Dermis blood vessel endothelial cell (primary cell): ENCODE results near the gene EIF4G1. TPM values are rescaled to one million over a fixed set of nuclear protein-coding genes. Genes with fewer than 3 reads are reported as not detected.

Source experiments
- DNase-seq: peaks from one replicate; pipeline ENCODE4 v3.0.0; 2010
- total RNA-seq: library from RNA; depleted of rRNA; stranded (reverse); fragments of >200 nt; gene quantifications from 2 replicates; pipeline ENCODE4 v1.2.3, GENCODE V29; 2014

Gene EIF4G1
- total RNA-seq, 1 donor from 2014 or later = 217 TPM

DNA sequence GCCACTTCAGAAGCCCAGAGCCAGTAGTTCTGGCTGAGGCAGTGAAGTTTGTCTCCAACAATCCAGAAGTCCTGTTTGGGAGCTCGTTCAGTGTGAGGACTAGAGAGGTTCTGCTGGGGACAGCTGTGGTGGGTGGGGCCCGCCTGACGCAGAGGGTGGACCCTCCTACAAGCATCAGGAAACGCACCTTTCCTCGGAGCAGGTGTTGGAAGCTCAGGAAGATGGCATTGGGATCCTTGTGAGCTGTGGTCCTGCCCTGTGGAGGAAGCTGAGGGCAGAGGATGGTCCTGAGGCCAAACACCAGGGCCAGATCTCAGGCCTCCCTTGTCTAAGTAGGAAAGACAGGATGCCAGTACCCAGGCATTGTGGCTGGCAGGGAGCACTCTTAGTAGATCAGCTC, 58.5 kb downstream of the EIF4G1 start:
- DNase-seq = no peak

DNA sequence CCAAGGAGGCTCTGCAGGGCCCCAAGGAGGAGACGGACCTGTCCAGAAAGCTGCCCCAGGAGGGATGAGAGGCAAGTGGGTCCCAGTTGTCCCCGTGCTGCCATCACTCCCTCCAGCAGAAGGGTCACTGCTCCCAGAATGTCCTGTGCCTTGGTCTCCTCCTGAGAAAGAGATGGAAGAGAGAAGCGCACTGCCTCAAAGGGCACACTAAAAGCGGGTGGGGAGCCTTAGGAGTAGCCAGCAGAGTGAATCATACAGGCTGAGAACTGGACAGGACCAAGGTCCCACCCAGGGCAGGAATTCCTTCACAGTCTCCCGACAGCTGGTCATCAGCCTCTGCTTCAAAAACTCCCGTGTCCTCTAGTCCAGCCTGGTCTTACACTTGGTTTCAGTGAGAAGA, 59.0 kb downstream of the EIF4G1 start:
- DNase-seq = no peak

DNA sequence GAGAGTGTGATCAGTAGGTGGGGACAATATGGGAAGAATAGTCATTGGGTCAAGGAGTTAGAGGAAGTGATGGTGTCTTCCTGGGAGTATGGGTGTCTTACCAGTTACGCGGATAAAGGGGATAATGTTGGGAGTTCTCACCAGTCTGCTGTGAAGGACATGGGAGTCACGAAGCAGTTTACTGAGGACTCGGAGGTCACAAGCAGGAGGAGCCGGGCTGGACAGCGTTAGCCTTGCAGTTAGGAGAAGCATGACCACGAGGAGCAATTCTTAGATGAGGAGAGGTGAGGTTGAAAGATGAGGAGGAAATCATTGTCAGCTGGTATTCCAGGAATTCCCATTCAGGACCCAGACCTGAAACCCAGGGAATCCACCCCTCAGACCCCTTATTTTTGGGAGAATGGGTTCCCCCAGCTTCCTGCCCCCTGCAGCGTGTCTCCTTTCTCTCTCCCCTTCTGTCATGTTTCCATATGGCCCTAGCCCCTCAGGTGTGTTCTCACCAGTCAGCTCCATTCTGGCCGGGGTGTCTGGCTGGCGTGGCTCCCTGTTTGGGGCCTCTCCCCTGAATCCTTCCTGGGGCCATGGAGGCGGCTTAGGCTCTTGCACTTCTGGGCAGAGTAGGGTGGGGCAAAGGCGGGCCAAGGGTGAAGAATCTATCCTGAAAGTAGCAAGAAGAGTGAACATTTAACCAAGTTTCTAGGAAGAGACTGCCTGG, 61.5 kb downstream of the EIF4G1 start:
- DNase-seq = no peak

DNA sequence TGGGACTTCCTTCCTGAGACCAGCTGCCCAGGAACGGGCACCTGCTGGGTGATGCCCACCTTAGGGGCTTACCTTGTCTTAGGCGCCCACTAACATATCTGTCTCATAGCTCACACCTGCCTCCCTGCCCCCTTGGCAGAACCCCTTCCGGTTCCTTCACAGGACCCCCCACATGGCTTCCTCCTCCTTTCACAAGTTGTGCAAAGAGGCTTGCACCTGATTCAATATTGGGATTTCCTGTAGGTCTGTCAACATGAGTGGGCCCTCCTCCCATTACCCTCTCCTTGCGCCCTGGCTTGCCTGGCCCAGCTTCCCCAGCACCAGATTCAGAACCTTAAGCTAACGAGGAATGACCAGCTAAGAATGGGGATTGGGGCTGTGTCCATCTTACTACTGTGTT, 63.0 kb downstream of the EIF4G1 start:
- no peak for DNase-seq

DNA sequence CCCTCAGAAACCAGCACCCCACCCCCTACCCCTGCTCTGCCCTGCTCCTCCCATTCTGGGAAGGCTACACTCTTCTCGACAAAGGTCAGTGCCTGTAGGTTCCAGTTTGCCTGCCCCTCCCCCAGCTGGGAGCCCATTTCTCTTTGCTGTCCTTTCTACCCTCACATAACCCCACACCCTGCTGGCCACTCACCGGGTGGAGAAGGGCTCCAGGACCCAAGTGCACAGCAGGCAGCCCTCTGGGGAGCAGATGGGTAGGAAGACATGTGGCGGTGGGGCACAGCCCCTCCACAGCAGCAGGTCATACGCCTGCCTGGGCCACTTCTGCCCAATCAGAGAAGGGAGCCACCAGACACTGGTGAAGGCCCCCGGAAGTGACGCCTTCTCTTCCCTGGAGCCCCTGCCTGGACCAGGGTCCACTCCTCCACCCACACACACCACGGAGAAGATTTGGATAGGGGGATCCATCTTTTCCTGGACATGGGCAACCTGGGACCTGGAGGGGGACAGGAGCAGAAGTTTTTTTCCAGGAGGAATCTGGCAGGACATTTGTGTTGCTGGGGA, 63.6 kb downstream of the EIF4G1 start, which contains the start of gene THPO:
Gene THPO (minus strand): TSS at position 326 of the 564 bp plus-strand sequence. CDS start 1,948 bp downstream, outside the sequence.
- DNase-seq = no peak

DNA sequence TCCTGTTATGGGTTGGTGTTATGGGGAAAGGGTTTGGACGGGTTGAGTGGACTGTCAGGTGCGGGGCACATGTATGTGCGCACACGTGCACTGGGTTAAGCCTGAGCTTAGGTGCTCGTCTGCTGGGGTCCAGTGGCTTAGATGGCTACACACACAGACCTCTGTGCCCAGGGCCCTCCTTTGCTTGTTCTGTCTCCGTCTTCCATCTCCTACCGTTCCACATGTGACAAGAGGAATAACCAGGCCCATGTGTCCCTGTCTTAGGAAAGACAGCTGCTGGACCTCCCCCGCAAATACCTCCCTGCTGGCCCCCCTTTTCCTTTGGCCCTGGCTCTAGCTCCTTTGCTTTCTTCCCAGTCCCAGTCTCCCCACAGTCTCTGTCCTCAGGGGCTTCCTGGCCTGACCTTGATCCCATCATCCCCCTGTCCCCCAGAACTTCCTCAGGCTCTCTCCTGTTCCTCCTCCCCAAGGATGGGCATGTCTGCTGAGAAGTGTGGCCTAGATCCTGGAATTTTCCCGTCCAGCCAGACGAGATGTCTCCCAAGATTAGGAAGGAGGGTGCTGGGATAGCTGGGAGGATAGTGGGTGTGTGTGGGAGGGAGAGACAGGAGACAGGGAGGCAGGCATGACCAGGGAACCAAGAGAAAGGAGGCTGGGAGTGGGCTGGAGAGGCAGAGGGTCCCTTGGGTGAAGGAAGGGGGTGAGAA, 64.4 kb downstream of the EIF4G1 start:
- DNase-seq = no peak

DNA sequence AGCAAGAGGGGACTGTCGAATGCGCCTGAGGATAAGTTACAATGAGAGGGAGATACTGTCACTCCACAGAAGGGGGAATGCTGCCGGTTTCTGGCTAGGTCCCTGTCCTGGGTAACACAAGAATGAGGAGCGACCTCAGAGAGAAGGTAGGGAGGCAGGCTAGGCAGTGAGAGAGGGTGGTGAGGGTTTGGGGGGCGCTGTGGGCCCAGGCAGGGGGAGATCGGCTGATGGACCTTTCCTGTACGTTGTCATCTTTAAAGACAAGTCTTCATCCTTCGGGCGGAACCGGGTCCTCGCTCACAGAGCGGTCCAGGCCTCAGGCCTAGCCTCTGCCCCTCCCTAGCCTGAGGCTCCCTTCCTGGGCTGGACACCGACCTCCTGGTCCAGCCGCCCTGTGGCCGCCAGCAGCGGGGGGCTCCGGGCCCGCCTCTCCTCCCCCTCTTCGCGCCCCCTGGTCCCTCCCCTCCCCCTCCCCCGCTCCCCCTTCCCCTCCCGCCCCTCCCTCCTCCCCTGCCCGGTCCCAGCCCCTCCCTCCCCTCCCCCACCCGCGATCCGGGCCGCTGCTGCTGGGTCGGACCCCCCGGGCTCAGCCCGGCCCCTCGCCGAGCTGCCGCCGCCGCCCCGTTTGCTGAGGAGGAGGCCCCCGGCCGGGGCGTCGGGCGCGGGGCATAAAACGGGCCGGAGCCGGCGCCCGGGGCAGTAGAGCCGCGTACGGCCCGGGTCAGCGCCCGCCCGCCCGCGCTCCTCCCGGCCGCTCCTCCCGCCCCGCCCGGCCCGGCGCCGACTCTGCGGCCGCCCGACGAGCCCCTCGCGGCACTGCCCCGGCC, 65.2 kb downstream of the EIF4G1 start, which contains the start of gene CHRD:
Gene CHRD (plus strand): TSS at position 697 of the 827 bp plus-strand sequence. CDS start 265 bp downstream, outside the sequence.
- no peak for DNase-seq

DNA sequence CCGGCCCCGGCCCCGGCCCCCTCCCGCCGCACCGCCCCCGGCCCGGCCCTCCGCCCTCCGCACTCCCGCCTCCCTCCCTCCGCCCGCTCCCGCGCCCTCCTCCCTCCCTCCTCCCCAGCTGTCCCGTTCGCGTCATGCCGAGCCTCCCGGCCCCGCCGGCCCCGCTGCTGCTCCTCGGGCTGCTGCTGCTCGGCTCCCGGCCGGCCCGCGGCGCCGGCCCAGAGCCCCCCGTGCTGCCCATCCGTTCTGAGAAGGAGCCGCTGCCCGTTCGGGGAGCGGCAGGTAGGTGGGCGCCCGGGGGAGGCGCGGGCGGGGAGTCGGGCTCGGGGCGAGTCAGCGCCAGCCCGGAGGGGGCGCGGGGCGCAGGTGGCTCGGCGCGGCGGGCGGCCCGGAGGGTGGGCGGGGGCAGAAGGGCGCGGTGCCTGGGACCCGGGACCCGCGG, 65.8 kb downstream of the EIF4G1 start:
- DNase-seq = peak; percentile 46

DNA sequence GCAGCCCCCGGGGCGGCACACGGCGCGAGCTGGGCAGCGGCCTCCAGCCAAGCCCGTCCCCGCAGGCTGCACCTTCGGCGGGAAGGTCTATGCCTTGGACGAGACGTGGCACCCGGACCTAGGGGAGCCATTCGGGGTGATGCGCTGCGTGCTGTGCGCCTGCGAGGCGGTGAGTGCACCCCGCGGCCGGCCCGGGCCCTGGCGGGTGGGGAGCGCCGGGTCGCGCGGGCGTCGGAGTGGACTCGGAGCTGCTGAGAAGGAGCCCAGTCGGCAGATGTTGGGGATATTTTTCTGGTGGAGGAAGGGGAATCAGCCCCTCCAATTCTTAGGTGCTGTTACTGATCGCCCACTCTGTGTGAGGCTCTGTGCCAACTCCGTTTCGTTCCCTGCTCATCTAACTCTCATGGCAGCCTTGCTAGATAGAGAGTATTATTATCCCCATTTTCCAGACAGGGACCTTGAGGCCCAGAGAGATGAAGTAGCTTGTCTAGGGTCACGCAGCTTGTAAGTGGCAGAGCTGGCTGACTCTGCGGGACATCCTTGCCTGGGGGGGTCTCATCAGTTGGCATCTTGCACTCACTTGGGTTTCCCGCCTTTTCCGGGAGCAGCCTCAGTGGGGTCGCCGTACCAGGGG, 66.3 kb downstream of the EIF4G1 start:
- DNase-seq = no peak

DNA sequence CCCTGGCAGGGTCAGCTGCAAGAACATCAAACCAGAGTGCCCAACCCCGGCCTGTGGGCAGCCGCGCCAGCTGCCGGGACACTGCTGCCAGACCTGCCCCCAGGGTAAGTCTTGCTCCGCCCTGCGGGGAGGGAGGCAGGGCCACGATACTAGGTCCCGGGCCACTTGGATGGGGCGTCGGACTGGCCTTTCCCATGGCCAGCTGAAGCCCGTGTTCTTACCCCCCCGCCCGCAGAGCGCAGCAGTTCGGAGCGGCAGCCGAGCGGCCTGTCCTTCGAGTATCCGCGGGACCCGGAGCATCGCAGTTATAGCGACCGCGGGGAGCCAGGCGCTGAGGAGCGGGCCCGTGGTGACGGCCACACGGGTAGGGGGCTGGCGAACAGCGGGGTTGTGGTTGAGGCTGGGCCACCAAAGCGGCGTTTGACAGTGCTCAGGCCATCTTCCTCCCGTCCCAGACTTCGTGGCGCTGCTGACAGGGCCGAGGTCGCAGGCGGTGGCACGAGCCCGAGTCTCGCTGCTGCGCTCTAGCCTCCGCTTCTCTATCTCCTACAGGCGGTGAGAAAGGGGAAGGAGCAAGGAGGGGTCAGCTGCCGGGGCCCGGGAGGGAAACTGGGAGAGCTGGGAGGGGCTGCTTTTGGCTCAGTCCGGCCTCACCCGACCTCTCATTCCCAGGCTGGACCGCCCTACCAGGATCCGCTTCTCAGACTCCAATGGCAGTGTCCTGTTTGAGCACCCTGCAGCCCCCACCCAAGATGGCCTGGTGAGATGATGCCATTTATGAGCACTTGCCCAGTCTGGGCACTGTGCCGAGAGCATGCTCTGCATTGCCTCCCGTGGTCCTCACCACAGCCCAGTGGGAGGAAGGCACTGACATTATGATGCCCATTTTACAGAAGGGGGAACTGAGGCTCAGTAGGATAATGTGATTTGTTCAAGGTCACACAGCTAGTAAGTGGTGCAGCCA, 67.1 kb downstream of the EIF4G1 start:
- DNase-seq = peak; percentile 14

DNA sequence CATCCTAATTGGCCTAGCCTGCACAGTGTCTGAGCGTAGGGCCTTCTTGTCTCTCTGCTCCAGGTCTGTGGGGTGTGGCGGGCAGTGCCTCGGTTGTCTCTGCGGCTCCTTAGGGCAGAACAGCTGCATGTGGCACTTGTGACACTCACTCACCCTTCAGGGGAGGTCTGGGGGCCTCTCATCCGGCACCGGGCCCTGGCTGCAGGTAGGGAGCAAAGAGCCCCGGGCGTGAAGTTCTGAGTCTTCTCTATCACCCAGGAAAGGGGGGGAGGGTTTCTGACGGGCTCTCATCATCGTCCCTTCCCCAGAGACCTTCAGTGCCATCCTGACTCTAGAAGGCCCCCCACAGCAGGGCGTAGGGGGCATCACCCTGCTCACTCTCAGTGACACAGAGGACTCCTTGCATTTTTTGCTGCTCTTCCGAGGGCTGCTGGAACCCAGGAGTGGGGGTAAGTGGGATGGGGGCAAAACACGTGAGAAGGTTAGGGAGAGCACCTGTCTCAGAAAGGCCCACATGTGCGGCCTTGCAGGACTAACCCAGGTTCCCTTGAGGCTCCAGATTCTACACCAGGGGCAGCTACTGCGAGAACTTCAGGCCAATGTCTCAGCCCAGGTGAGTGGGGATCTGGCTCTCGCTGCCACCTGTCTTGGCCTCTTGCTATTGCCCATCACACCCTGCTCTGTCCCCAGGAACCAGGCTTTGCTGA, 68.1 kb downstream of the EIF4G1 start:
- DNase-seq = no peak

DNA sequence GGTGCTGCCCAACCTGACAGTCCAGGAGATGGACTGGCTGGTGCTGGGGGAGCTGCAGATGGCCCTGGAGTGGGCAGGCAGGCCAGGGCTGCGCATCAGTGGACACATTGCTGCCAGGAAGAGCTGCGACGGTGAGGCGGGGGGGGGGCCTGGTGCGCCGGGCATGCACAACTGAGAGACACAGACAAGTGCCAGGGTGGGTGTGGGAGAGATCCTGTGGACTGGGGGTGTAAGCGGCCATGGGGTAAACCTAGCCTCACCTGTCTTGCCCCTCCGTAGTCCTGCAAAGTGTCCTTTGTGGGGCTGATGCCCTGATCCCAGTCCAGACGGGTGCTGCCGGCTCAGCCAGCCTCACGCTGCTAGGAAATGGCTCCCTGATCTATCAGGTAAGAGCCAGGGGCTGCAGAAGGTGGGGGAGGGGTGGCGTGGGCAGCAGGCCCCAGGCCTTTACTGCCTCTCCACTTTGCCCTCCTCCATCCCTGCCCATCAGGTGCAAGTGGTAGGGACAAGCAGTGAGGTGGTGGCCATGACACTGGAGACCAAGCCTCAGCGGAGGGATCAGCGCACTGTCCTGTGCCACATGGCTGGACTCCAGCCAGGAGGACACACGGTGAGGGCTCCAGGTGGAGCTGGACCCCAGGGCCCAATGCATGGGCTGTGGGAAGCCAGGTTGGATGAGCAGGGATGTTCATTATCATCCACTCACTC, 68.8 kb downstream of the EIF4G1 start:
- DNase-seq = no peak

DNA sequence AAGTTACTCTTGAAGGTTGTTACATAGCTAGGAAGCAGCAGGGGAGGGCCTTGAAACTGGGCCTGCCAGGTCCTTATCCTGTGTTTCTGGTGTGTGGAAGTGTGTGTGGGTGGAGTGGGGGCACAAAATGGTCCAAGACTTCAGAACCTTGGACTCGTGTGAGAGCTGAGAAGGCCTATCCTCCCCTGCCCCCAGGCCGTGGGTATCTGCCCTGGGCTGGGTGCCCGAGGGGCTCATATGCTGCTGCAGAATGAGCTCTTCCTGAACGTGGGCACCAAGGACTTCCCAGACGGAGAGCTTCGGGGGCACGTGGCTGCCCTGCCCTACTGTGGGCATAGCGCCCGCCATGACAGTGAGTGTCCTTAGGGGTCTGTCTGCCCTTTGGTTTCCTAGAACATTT, 69.9 kb downstream of the EIF4G1 start:
- DNase-seq = no peak

Other genes with a start within 250 kb of the EIF4G1 start
- gene HTR3E, start 217.5 kb upstream of the EIF4G1 start, total RNA-seq = not detected in 2 replicates
- gene EIF2B5, start 179.2 kb upstream of the EIF4G1 start, total RNA-seq = 43.7 and 44.2 TPM in 2 replicates
- 33.5 and 36.9 TPM in 2 replicates for gene DVL3, start 159.2 kb upstream of the EIF4G1 start, total RNA-seq
- gene AP2M1, start 139.8 kb upstream of the EIF4G1 start, total RNA-seq = 419 and 557 TPM in 2 replicates
- 44.5 and 58.4 TPM in 2 replicates for gene ABCF3, start 128.4 kb upstream of the EIF4G1 start, total RNA-seq
- gene VWA5B2, start 85.0 kb upstream of the EIF4G1 start, total RNA-seq = 0.05 and 0.17 TPM in 2 replicates
- gene ALG3, start 65.6 kb upstream of the EIF4G1 start, total RNA-seq = 36.8 and 40.6 TPM in 2 replicates
- 3.0 and 4.8 TPM in 2 replicates for gene EEF1AKMT4, start 64.9 kb upstream of the EIF4G1 start, total RNA-seq
- gene CAMK2N2, start 53.1 kb upstream of the EIF4G1 start, total RNA-seq = not detected in 2 replicates
- not detected in 2 replicates for gene ECE2, start 38.6 kb upstream of the EIF4G1 start, total RNA-seq
- 411 and 593 TPM in 2 replicates for gene PSMD2, start 15.4 kb upstream of the EIF4G1 start, total RNA-seq
- gene FAM131A, start 23.0 kb downstream of the EIF4G1 start, total RNA-seq = 32.9 and 50.5 TPM in 2 replicates
- gene CLCN2, start 47.0 kb downstream of the EIF4G1 start, total RNA-seq = 3.2 and 5.4 TPM in 2 replicates
- 91.2 and 135 TPM in 2 replicates for gene POLR2H, start 47.1 kb downstream of the EIF4G1 start, total RNA-seq
- not detected in 2 replicates for gene THPO, start 63.6 kb downstream of the EIF4G1 start, total RNA-seq
- gene CHRD, start 65.4 kb downstream of the EIF4G1 start, total RNA-seq = 0.23 and 0.34 TPM in 2 replicates
- gene EPHB3, start 247.2 kb downstream of the EIF4G1 start, total RNA-seq = under 0.01 and 0.23 TPM in 2 replicates